ENCODE data around the gene PIGT.

PIGT gene

DNA sequence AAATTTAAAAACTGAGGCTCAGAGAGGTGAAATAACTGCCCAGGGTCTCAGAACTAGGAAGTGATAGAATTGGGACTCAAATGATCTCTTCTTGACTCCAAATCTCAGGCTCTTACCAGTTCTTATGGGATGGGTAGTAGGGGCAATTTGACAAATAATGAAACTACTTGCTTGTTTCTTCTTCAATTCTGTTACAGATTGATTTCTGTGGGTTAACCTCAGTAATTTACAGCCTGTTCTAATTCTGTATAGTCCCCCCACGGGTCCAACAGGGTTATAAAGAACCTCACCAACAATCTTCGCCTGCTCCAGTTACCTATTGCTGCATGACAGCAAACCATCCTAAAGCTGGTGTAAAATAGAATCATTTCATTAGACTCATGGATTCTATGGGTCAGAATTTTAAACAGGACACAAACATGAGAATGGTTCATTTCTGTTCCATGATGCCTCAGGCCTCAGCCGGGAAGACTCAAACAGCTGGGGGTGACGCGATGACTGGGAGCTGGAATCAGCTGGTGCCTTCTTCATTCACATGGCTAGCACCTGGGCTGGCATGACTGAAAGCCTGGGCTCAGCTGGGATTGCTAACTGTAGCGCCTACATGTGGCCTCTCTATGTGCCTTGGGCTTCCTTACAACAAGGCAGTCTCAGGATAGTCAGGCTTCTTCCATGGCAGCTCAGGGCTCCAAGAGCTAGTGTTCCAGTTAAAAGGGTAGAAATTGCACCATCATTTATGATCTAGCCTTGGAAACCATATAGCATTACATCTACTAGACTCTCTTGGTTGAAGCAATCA is 47.0 kb downstream of the PIGT start:
- no peak overlapping the region for H3K27ac ChIP-seq (ENCODE audit: low read depth, low read length)
- no peak overlapping the region for H2AK5ac ChIP-seq (ENCODE audit: low read length)
- H3K9ac ChIP-seq (ENCODE audit: low read length) = no peak overlapping the region
- WGBS (ENCODE audit: extremely low coverage, insufficient coverage, low lambda C conversion rate) = no CpG with 5 or more reads among the region's 6 CpGs
- no peak overlapping the region for H3K23ac ChIP-seq (ENCODE audit: low read length)
- no peak overlapping the region for H2BK15ac ChIP-seq (replicated peaks; ENCODE audit: low read depth)
- no peaks in the 10 kb centered on the region for H3K79me1 ChIP-seq (ENCODE audit: low read length)
- H3K4me3 ChIP-seq (ENCODE audit: low read length) = no peak overlapping the region
- no peak overlapping the region for H4K8ac ChIP-seq (ENCODE audit: low read depth, low read length)
- no peaks in the 10 kb centered on the region for H3K79me2 ChIP-seq (ENCODE audit: control insufficient read depth, insufficient read depth, low read length)
- H3K56ac ChIP-seq (ENCODE audit: low read length) = no peak overlapping the region
- H3K4me1 ChIP-seq (ENCODE audit: control insufficient read depth, low read depth, low read length) = peaks cover 6% of the 10 kb centered on the region
- no peak overlapping the region for H4K5ac ChIP-seq (ENCODE audit: low read length)
- H2BK120ac ChIP-seq (ENCODE audit: low read depth, low read length) = no peak overlapping the region
- H3K27me3 ChIP-seq (ENCODE audit: insufficient read depth, low read length, poor library complexity) = no peaks in the 10 kb centered on the region
- H3K18ac ChIP-seq (ENCODE audit: low read length) = no peak overlapping the region
- no peak overlapping the region for H3K4me2 ChIP-seq (ENCODE audit: low read length)
- H2BK5ac ChIP-seq (ENCODE audit: low read length) = no peak overlapping the region
- peak; percentile 63 for DNase-seq
- no peak overlapping the region for H3K4ac ChIP-seq (ENCODE audit: low read depth, low read length)
- no peaks in the 10 kb centered on the region for H3K36me3 ChIP-seq (ENCODE audit: control insufficient read depth, insufficient read depth, low read length)

DNA sequence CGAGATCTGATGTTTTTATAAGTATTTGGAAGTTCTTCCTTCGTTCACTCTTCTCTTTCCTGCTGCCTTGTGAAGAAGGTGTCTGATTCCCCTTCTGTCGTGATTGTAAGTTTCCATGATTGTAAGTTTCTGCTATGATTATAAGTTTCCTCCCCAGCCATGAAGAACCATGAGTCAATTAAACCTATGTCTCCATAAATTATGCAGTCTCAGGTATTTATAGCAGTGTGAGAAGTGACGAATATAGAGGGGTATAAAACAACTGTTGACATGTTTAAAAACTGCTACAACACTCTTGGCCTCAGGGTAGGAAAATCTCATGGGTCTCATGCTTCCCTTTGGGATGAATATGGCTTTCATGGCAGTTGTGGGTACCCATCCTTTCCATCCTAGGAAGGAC is 47.8 kb downstream of the PIGT start:
- H3K23ac ChIP-seq (ENCODE audit: low read length) = no peak overlapping the region
- no peaks in the 10 kb centered on the region for H3K79me2 ChIP-seq (ENCODE audit: control insufficient read depth, insufficient read depth, low read length)
- no peak overlapping the region for H2BK5ac ChIP-seq (ENCODE audit: low read length)
- H3K79me1 ChIP-seq (ENCODE audit: low read length) = no peaks in the 10 kb centered on the region
- no peak for DNase-seq
- no peak overlapping the region for H3K56ac ChIP-seq (ENCODE audit: low read length)
- H4K8ac ChIP-seq (ENCODE audit: low read depth, low read length) = no peak overlapping the region
- H3K4me3 ChIP-seq (ENCODE audit: low read length) = no peak overlapping the region
- no peak overlapping the region for H3K18ac ChIP-seq (ENCODE audit: low read length)
- no peak overlapping the region for H2BK120ac ChIP-seq (ENCODE audit: low read depth, low read length)
- H3K27ac ChIP-seq (ENCODE audit: low read depth, low read length) = no peak overlapping the region
- H3K4me2 ChIP-seq (ENCODE audit: low read length) = no peak overlapping the region
- no peaks in the 10 kb centered on the region for H3K36me3 ChIP-seq (ENCODE audit: control insufficient read depth, insufficient read depth, low read length)
- H3K9ac ChIP-seq (ENCODE audit: low read length) = no peak overlapping the region
- H3K27me3 ChIP-seq (ENCODE audit: insufficient read depth, low read length, poor library complexity) = no peaks in the 10 kb centered on the region
- H3K4me1 ChIP-seq (ENCODE audit: control insufficient read depth, low read depth, low read length) = peaks cover 8% of the 10 kb centered on the region
- no peak overlapping the region for H2AK5ac ChIP-seq (ENCODE audit: low read length)
- WGBS (ENCODE audit: extremely low coverage, insufficient coverage, low lambda C conversion rate) = no CpG with 5 or more reads among the region's 4 CpGs
- H4K5ac ChIP-seq (ENCODE audit: low read length) = no peak overlapping the region
- no peak overlapping the region for H3K4ac ChIP-seq (ENCODE audit: low read depth, low read length)
- no peak overlapping the region for H2BK15ac ChIP-seq (replicated peaks; ENCODE audit: low read depth)

- Histone ChIP-seq H2BK120ac (ENCODE audit: low read depth, low read length) (no peak overlapping the region), H3K56ac (ENCODE audit: low read length) (no peak overlapping the region), H3K4me1 (ENCODE audit: control insufficient read depth, low read depth, low read length) (peaks cover 8% of the 10 kb centered on the region), H3K27ac (ENCODE audit: low read depth, low read length) (no peak overlapping the region), H2BK15ac (replicated peaks; ENCODE audit: low read depth) (no peak overlapping the region), H3K27me3 (ENCODE audit: insufficient read depth, low read length, poor library complexity) (no peaks in the 10 kb centered on the region), H2BK5ac (ENCODE audit: low read length) (no peak overlapping the region), H3K79me2 (ENCODE audit: control insufficient read depth, insufficient read depth, low read length) (no peaks in the 10 kb centered on the region), H3K18ac (ENCODE audit: low read length) (no peak overlapping the region), H3K36me3 (ENCODE audit: control insufficient read depth, insufficient read depth, low read length) (no peaks in the 10 kb centered on the region), H3K23ac (ENCODE audit: low read length) (no peak overlapping the region), H4K8ac (ENCODE audit: low read depth, low read length) (no peak overlapping the region), H3K4me3 (ENCODE audit: low read length) (no peak overlapping the region), H4K5ac (ENCODE audit: low read length) (no peak overlapping the region), H3K79me1 (ENCODE audit: low read length) (no peaks in the 10 kb centered on the region), H3K4me2 (ENCODE audit: low read length) (no peak overlapping the region), H3K4ac (ENCODE audit: low read depth, low read length) (no peak overlapping the region), H2AK5ac (ENCODE audit: low read length) (no peak overlapping the region), H3K9ac (ENCODE audit: low read length) (no peak overlapping the region)
- no CpG with 5 or more reads among the region's 1 CpG for WGBS (ENCODE audit: extremely low coverage, insufficient coverage, low lambda C conversion rate)
- DNase-seq = no peak
These were observed 49.7 kb downstream of the PIGT start for GRCh38 chr20:45465491-45466266.

- H3K27me3 ChIP-seq (ENCODE audit: insufficient read depth, low read length, poor library complexity) = no peaks in the 10 kb centered on the region
- no peak overlapping the region for H3K23ac ChIP-seq (ENCODE audit: low read length)
- H3K4me1 ChIP-seq (ENCODE audit: control insufficient read depth, low read depth, low read length) = peaks cover 11% of the 10 kb centered on the region
- WGBS (ENCODE audit: extremely low coverage, insufficient coverage, low lambda C conversion rate) = no CpG with 5 or more reads among the region's 6 CpGs
- no peak overlapping the region for H3K27ac ChIP-seq (ENCODE audit: low read depth, low read length)
- no peaks in the 10 kb centered on the region for H3K36me3 ChIP-seq (ENCODE audit: control insufficient read depth, insufficient read depth, low read length)
- no peak overlapping the region for H3K18ac ChIP-seq (ENCODE audit: low read length)
- no peak overlapping the region for H3K4me2 ChIP-seq (ENCODE audit: low read length)
- H2BK5ac ChIP-seq (ENCODE audit: low read length) = no peak overlapping the region
- H3K56ac ChIP-seq (ENCODE audit: low read length) = no peak overlapping the region
- no peak for DNase-seq
- no peak overlapping the region for H3K9ac ChIP-seq (ENCODE audit: low read length)
- no peak overlapping the region for H4K5ac ChIP-seq (ENCODE audit: low read length)
- H2BK15ac ChIP-seq (replicated peaks; ENCODE audit: low read depth) = no peak overlapping the region
- H2AK5ac ChIP-seq (ENCODE audit: low read length) = no peak overlapping the region
- no peak overlapping the region for H3K4ac ChIP-seq (ENCODE audit: low read depth, low read length)
- H3K79me2 ChIP-seq (ENCODE audit: control insufficient read depth, insufficient read depth, low read length) = no peaks in the 10 kb centered on the region
- peaks cover 3% of the 10 kb centered on the region for H3K79me1 ChIP-seq (ENCODE audit: low read length)
- no peak overlapping the region for H2BK120ac ChIP-seq (ENCODE audit: low read depth, low read length)
- H3K4me3 ChIP-seq (ENCODE audit: low read length) = no peak overlapping the region
- H4K8ac ChIP-seq (ENCODE audit: low read depth, low read length) = no peak overlapping the region
These were observed 51.2 kb downstream of the PIGT start for GRCh38 chr20:45467172-45467571.

DNA sequence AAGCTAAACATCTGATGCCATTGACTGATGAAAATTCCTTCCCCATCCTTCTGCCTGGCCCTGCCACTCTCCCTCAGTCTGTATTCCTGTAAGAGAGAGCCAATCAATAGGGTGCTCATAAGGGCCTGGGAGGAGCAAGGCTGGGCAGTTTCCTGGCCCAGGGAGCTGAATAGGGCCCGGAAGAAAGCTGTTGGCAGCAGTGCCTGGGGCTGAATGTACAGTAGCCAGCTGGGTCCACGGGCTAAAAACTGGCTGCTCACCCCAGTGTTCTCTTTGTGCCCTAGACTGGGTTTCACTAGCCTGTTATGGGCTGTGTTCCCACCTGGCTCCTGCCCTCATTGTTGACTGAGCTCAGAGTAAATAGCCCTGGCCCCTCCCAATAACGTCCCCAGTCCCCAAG is 51.9 kb downstream of the PIGT start:
- H3K27me3 ChIP-seq (ENCODE audit: insufficient read depth, low read length, poor library complexity) = no peaks in the 10 kb centered on the region
- no peak for DNase-seq
- H3K4ac ChIP-seq (ENCODE audit: low read depth, low read length) = no peak overlapping the region
- no peak overlapping the region for H4K8ac ChIP-seq (ENCODE audit: low read depth, low read length)
- H3K4me3 ChIP-seq (ENCODE audit: low read length) = no peak overlapping the region
- no peak overlapping the region for H3K9ac ChIP-seq (ENCODE audit: low read length)
- no peak overlapping the region for H2BK120ac ChIP-seq (ENCODE audit: low read depth, low read length)
- no peak overlapping the region for H2BK5ac ChIP-seq (ENCODE audit: low read length)
- no peak overlapping the region for H3K4me2 ChIP-seq (ENCODE audit: low read length)
- no CpG with 5 or more reads among the region's 3 CpGs for WGBS (ENCODE audit: extremely low coverage, insufficient coverage, low lambda C conversion rate)
- no peak overlapping the region for H3K56ac ChIP-seq (ENCODE audit: low read length)
- no peak overlapping the region for H2AK5ac ChIP-seq (ENCODE audit: low read length)
- no peak overlapping the region for H4K5ac ChIP-seq (ENCODE audit: low read length)
- no peak overlapping the region for H2BK15ac ChIP-seq (replicated peaks; ENCODE audit: low read depth)
- H3K27ac ChIP-seq (ENCODE audit: low read depth, low read length) = no peak overlapping the region
- no peak overlapping the region for H3K18ac ChIP-seq (ENCODE audit: low read length)
- peaks cover 3% of the 10 kb centered on the region for H3K79me1 ChIP-seq (ENCODE audit: low read length)
- no peaks in the 10 kb centered on the region for H3K79me2 ChIP-seq (ENCODE audit: control insufficient read depth, insufficient read depth, low read length)
- peaks cover 11% of the 10 kb centered on the region for H3K4me1 ChIP-seq (ENCODE audit: control insufficient read depth, low read depth, low read length)
- no peaks in the 10 kb centered on the region for H3K36me3 ChIP-seq (ENCODE audit: control insufficient read depth, insufficient read depth, low read length)
- no peak overlapping the region for H3K23ac ChIP-seq (ENCODE audit: low read length)
